PC-9 (cell line): ENCODE results near the gene MITF.

Experiments
- EZH2 ChIP-seq: fragments of 200-600 bp; sonication (generic); IDR thresholded peaks from 2 replicates; pipeline ENCODE4 v1.8.0; 2017; ENCODE audit warnings: antibody characterized with exemption, low read depth
- TF ChIP-seq, protein P1 (sequence below): fragments of 200-600 bp; sonication (generic); conservative IDR thresholded peaks from 2 replicates; pipeline ENCODE4 v1.6.1; 2017; ENCODE audit warnings: mixed run types, antibody characterized with exemption, mild to moderate bottlenecking, moderate library complexity

DNA sequence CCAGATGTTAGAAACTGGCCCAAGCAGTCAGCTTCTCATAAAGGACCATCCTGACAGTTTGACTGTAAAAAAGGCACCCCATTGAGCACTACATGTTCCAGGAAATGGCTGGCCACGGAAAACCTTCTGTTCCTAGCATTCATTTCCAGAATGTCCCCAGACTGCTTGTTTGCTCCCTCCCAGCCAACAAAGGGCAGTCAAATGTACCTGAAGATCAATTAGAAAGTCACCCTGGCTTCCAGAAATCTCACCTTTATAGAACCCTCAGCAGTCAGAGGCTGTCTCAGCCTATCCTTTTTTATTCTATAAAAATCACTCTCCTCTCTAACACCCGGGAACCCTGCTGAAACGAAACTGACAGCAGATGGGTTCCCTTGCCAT is 259.5 kb downstream of the MITF start:
- TF ChIP-seq, protein P1, sequence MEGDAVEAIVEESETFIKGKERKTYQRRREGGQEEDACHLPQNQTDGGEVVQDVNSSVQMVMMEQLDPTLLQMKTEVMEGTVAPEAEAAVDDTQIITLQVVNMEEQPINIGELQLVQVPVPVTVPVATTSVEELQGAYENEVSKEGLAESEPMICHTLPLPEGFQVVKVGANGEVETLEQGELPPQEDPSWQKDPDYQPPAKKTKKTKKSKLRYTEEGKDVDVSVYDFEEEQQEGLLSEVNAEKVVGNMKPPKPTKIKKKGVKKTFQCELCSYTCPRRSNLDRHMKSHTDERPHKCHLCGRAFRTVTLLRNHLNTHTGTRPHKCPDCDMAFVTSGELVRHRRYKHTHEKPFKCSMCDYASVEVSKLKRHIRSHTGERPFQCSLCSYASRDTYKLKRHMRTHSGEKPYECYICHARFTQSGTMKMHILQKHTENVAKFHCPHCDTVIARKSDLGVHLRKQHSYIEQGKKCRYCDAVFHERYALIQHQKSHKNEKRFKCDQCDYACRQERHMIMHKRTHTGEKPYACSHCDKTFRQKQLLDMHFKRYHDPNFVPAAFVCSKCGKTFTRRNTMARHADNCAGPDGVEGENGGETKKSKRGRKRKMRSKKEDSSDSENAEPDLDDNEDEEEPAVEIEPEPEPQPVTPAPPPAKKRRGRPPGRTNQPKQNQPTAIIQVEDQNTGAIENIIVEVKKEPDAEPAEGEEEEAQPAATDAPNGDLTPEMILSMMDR: no peak
- no peak for TF ChIP-seq EZH2
